OCI-LY1 (cell line): ENCODE results near the gene BMP8B.
"Not testable (repeated sequence)": the region's sequence is repeated elsewhere in the genome, so short reads cannot be mapped to it uniquely, and the experiment has no call there.

Source experiments
- CTCF ChIP-seq: fragments of 200-600 bp; sonication (generic), shearing (Covaris generic); IDR thresholded peaks from 2 replicates; pipeline ENCODE4 v1.5.1; 2017; ENCODE audit warnings: mild to moderate bottlenecking, antibody characterized with exemption, low read length, moderate library complexity, mixed read lengths
- EZH2 ChIP-seq: fragments of 200-600 bp; sonication (generic), shearing (Covaris generic); IDR thresholded peaks from 2 replicates; pipeline ENCODE4 v1.8.0; 2017; ENCODE audit warnings: borderline replicate concordance, mixed run types, mild to moderate bottlenecking, antibody characterized with exemption, low read length, moderate library complexity, mixed read lengths

GRCh38 chr1:39770100-39771021 is 18.3 kb downstream of the BMP8B start:
- not testable (repeated sequence) for TF ChIP-seq CTCF, EZH2
